HG02938 (cell line): ENCODE data around the gene HMG20A.

Source experiments
- ATAC-seq: cut with Tn5 transposase; IDR thresholded peaks from one replicate; pipeline ENCODE4 v1.9.1; 2021; ENCODE audit warnings: mild to moderate bottlenecking, moderate library complexity; ENCODE audit not compliant: unreplicated experiment

HMG20A gene

DNA sequence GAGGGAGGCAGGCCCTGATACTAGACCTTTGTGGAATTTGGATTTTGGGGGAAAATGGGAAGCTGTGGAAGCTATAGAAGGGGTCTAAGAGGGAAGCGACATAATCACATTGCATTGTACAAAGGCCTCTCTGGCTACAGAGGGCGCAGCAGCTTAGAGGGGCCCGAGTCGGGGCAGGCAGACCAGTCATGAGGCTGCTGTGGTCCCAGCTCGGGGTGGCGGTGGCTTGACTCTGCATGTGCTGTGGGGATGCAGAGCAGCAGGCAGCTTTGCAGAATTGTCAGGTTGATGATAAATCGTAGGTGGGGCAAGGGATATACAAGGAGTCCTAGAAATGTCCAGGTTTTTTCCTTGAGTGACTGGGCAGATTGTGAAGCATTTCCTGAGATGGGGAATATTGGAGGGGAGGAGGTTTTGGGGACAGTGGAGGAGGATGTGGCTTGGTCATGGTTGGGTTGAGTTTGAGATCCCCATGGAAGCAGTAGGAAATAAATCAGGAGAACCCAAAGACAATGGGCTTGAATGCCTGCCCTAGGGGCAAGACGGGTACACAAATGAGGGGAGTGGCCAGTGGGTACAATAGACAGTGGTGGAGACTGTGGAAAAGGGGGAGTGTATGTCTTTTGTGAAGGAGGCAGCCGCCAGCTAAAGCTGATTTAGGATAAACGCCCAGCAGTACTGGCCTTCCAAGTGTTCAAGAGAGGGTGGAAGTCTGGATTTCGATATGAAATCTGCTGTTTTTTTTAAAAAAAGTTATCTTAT, 94.1 kb downstream of the HMG20A start:
- no peak for ATAC-seq

GRCh38 chr15:77515613-77516012, 94.9 kb downstream of the HMG20A start:
- ATAC-seq: no peak

GRCh38 chr15:77516076-77516475, 95.4 kb downstream of the HMG20A start:
- ATAC-seq: no peak

- ATAC-seq: no peak
Measured at GRCh38 chr15:77516786-77517185, 96.1 kb downstream of the HMG20A start.

GRCh38 chr15:77517579-77517978, 96.9 kb downstream of the HMG20A start:
- ATAC-seq: no peak

DNA sequence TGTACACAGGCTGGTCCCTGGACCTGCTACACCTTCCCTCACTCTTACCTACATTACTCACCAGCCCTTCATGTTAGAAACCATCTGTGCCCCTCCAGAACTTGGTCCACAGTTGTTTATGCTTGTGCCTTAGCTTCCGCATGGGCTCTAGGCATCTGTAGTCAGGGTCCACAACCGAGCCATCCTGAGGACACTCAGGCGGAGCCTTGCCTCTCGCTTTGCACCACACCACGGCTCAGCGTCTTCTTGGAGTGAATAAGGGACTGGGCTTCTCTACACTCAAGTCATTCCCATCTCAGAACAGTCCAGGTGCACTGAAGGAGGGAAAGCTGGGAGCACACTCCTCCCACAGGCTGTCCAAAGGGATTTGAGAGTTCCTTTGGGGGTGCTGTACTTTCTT, 97.8 kb downstream of the HMG20A start:
- ATAC-seq: no peak

DNA sequence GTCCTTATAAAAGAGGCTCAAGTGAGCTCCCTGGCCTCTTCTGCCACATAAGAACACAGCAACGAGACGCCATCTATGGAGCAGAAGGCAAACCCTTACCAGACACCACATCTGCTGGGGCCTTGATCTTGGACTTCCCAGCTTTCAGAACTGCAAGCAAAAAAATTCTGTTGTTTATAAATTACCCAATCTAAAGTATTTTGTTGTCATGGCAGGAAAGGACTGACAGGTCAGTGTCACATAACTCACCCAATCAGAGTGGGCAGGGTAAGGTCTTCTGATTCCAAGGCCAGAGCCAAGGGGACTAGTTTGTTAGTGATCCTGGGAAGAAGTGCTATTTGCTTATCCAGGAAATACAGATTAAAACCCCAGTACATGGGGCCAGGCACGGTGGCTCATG, 98.9 kb downstream of the HMG20A start:
- no peak for ATAC-seq

GRCh38 chr15:77521206-77521605, 100.5 kb downstream of the HMG20A start:
- ATAC-seq: no peak

DNA sequence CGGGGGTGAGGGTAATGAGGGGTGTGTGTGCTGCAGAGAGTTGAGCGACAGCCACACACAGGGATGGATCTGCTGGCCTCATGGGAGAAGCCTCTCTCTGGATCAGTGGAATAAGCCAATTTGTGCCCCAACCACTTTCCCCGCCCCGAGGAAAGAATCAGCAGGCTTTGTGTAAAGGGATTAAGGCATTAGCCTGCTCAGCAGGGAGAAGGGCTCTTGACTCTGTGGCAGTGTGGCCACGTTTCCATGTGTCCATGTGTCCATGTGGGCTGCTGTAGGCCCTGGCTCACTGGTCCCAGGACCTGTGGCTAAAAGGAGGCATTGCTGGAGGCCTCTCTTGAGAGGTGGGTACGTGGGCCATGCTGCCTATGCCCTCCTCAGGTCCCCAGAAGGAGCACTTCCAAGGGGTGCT, 104.7 kb downstream of the HMG20A start:
- ATAC-seq: no peak

DNA sequence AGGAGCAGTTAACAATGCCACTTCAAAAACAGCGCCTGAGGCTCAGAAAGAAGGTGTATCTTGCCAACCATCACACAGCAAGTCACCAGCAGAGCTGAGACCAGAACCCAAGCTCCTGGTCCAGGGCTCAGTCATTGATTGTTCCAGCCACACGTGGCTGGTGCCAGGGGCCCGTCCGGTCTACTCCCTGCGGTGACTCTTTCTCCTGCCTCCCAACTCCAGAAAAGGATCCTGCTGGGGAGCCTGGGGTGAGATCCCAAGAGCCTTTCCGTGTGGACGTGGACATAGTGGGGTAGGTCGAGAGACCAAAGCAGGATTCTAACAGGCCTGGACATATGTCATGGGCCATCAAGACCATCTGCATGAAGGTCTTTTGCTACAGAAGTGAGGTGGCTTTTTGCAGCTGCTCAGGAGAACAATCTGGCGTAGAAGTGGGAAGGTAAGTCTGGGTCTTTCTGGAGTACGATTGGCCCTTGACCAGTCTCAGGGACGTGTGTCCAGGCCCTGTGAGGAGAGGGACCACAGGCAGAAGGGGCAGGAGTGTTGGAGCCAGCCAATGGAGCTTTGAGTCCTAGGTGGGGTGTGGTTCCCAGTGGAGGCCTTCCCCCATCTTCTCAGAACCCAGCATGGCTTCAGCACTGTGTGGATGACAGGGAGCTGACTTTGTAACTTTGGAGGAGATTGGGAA, 105.4 kb downstream of the HMG20A start:
- no peak for ATAC-seq

GRCh38 chr15:77526595-77527163, 106.0 kb downstream of the HMG20A start:
- ATAC-seq: no peak

DNA sequence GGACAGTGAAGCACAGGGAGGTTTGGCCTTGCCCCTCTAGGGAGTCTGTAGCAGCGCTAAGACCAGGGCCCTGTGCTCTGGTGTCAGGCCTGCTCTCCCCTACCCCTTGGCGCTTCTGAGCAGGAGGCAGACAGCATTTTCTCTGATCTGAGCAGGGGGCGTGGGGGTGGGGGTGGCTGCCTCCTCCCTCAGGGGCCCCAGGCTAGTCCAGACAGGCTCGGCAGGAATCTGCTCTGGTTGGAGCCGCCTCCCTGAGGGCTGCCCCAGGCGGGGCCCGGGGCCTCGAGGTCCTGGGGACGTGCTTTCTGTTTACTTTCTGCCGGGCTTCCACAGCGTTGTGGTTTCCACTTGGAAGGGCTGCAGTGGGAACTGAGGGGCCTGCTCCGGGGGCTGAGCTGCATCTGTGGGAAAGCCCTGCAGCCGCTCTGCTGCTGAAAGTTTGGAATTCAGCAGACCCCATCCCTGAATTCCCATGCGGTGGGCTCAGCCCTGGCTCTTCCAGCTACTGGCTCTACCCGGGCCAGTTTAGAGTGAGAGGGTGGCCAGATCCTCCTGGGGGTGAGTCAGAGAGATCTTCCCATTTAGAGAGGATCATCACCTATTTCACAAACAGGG, 106.6 kb downstream of the HMG20A start:
- no peak for ATAC-seq

DNA sequence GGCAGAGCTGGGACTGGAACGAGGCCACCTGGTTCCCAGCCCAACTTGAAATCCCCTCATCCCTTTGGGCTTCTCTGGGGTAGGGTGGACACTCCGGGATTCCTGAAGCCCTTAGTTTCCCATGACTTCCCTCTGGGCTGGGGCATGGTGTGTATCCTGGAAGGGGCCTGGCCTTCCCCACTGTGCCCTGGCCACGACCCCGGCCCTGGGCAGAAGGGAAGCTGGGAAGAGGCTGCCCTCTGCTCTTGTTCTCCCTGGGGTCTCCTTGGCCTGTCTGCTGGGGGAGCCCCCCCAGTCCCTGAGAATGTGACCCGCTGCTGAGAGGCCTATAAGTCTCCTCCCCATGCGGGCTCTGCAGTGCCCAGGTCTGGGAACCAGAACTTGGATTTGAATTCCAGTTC, 107.1 kb downstream of the HMG20A start:
- no peak for ATAC-seq

DNA sequence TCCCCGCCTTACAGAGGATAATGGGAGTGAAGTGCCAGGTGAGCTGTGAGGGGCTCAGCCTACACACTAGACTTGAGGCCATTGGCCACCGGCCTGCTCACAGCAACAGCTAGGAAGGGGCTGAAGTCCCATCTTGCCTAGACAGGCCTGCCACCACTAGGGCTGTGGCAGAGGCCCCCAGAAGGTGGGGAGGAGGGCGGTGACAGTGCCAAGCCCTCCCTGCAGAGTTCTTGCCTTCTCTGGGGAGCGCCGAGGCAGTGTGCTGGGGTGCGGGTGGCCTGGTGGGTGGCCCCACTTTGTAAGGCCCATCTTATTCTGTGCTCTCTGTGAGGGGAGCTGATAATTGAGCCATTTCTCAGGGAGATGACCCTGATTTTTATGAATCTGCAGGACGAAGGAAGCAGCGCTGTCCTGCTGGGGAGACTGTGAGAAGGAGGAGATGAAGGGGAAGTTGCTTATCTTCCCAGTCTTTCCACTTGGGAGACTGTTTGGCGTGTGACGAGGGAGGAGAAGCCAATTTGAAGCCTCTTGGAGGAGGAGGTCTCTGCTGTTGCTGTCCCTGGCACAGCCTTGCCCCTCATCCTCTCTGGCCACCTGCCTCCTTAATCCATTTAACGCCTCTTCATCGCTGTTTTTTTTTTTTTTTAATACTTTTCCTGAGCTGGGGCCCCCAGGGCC, 107.7 kb downstream of the HMG20A start:
- no peak for ATAC-seq

DNA sequence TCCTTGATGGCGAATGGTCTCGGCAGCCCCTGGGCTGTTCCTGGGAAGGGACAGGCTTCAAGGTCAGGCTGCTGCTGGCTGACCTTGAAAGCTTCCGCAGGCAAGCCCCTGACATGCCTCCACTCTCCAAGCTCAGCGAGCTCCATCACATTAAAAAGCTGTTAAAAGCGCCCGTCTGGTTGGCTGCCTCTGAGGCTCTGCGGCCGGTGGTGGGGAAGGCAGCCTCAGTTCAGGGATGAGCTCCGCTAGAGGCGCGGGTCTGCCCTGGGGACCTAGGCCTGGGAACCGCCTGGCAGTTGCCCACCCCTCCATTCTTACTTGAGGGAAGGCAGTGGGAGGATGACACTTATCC, 108.3 kb downstream of the HMG20A start:
- ATAC-seq: no peak

DNA sequence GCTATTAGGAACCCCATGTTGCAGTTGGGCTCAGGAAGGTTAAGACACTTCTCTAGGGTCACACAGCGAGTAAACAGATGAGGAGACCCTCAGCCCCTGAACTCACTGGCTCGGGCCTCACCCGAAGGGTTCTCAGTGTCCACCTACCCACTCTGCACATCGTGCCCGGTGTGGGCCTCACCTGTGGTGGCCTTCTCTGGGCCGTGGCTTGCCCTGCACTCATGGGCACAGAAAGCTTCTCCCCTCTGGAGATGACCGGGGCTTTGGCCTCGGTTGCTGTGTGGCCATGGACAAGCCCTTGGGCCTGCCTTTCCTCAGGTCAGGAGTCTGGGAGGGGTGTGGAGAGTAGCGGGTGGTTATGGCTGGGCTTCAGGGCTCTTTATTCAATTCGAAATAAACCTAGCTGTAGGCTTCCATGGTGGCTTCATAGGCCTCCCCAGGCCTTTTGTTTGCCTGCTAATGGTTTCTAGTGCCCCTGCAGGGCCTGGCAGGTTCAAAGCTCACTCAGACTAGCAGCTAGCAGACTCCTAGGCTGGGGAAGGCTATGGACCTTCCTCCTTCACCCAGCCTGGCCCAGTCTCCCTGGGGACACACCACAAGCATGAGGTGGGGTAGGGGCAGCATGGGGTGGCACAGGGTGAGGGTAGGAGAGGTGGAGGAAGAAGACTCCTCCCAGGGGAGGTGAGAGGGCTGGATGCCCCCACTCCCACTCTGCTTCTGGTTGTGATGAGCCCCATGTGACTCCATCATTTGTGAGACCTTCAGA, 108.9 kb downstream of the HMG20A start:
- ATAC-seq: no peak

- no peak for ATAC-seq
Measured at GRCh38 chr15:77530576-77530975, 109.9 kb downstream of the HMG20A start.

DNA sequence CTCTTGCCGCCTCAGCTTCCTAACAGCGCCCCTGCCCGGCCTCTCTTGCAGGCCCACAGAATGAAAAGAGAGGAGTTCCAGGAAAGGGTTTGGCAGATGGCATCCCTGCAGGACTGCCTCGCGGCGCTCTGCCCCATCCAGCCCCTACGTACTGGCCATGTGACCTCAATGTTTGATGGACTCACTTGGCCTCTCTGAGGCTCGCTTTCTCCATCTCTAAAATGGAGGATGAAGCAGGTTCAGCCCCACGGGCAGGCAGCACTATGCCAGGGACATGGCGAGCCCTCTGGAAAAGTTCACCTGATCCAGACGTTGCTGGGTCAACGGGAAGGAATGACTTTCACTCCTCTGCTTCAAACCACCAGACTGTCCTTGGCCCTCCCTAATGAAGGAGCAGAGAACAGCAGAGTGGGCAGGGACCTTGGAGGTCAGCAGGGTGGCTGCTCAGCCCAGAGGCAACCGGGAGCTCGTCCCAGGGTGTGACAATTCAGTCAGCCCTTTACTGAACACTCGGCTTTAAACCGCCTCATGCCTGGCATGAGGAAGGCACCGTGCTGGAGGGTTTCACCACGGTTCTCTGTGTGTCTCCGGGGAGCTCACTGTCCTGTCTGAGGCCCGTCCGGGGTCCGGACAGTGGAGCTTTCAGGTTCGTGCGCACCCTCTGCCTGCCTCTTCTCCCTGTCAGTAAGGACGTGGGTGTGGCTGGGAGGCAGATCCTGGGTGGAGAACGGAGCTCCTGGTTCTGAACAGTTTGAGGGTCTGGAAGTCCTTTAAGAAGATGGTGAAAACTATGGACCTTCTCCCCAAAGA, 110.7 kb downstream of the HMG20A start:
- no peak for ATAC-seq

GRCh38 chr15:77532067-77532710, 111.5 kb downstream of the HMG20A start:
- ATAC-seq: no peak
